ENCODE data around the gene TNPO2.

DNA sequence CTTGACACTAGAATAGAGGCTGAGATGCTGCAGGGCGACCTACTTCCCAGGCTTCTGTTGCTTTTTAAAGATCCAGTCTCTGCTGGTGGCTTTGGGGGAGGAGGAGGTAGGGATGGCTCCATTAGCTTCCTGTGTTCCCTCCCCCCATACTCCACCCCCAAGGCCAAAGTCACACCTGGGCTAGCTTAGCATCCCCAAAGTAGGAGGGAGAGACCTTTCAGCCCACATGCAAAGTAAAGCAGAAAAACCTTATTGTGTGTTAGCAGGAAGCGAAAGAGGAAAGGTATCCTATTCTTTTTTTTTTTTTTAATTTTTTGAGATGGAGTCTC, 3.2 kb upstream of the TNPO2 start:
- TF ChIP-seq, protein P1, sequence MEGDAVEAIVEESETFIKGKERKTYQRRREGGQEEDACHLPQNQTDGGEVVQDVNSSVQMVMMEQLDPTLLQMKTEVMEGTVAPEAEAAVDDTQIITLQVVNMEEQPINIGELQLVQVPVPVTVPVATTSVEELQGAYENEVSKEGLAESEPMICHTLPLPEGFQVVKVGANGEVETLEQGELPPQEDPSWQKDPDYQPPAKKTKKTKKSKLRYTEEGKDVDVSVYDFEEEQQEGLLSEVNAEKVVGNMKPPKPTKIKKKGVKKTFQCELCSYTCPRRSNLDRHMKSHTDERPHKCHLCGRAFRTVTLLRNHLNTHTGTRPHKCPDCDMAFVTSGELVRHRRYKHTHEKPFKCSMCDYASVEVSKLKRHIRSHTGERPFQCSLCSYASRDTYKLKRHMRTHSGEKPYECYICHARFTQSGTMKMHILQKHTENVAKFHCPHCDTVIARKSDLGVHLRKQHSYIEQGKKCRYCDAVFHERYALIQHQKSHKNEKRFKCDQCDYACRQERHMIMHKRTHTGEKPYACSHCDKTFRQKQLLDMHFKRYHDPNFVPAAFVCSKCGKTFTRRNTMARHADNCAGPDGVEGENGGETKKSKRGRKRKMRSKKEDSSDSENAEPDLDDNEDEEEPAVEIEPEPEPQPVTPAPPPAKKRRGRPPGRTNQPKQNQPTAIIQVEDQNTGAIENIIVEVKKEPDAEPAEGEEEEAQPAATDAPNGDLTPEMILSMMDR (IDR thresholded peaks at IDR 0.05; ENCODE audit: poor library complexity): no peak
- TF ChIP-seq EZH2 (IDR thresholded peaks at IDR 0.05; ENCODE audit: borderline replicate concordance): no peak

Data from hepatocyte (in vitro differentiated cells).